CD14-positive monocyte (primary cell): ENCODE results near the gene ENTPD2. TPM values are rescaled to one million over a fixed set of nuclear protein-coding genes. Genes with fewer than 3 reads are reported as not detected.
A peak's percentile ranks its signal among the peaks of the same experiment; 100 is the strongest.
"Not testable (repeated sequence)": the region's sequence is repeated elsewhere in the genome, so short reads cannot be mapped to it uniquely, and the experiment has no call there.

Experiments
- DNase-seq, 3 donors: peaks; one replicate each; pipeline ENCODE4 v3.0.0-alpha.2; 2011 to 2022
- H2AFZ ChIP-seq: 2 replicates; pipeline ENCODE4 v1.6.0; 2012; ENCODE audit warnings: mild to moderate bottlenecking, low read depth, low read length, inconsistent platforms; ENCODE audit not compliant: insufficient read depth, poor library complexity, severe bottlenecking
- H3K27ac ChIP-seq, 2 donors: 1 replicate in 1 of 2; 2 replicates in 1 of 2; pipeline ENCODE4 v1.5.1; 2012 to 2013; ENCODE audit warnings: low read length in 2 of 2, control low read depth in 1 of 2, inconsistent platforms in 1 of 2, low read depth in 1 of 2, mild to moderate bottlenecking in 1 of 2
- H3K27me3 ChIP-seq, 2 donors: one replicate each; pipeline versions ENCODE4 v1.6.0 to v1.6.1; 2011 to 2013; ENCODE audit warnings: low read length in 2 of 2; ENCODE audit not compliant: control insufficient read depth in 2 of 2, insufficient read depth in 2 of 2
- H3K36me3 ChIP-seq, 2 donors: replicated peaks in 1 of 2; 1 replicate in 1 of 2; 2 replicates in 1 of 2; pipeline versions ENCODE4 v1.5.1 to v1.6.1; 2012 to 2013; ENCODE audit warnings: low read length in 2 of 2, control low read depth in 1 of 2, inconsistent platforms in 1 of 2, mild to moderate bottlenecking in 1 of 2; ENCODE audit not compliant: insufficient read depth in 2 of 2, control insufficient read depth in 1 of 2
- H3K4me1 ChIP-seq, 2 donors: 1 replicate in 1 of 2; 2 replicates in 1 of 2; pipeline versions ENCODE4 v1.5.1 to v1.6.1; 2012 to 2013; ENCODE audit warnings: low read length in 2 of 2, control low read depth in 1 of 2, inconsistent platforms in 1 of 2, mild to moderate bottlenecking in 1 of 2, moderate library complexity in 1 of 2; ENCODE audit not compliant: insufficient read depth in 2 of 2, control insufficient read depth in 1 of 2
- H3K4me2 ChIP-seq: replicated peaks from 2 replicates; pipeline ENCODE3; 2012; ENCODE audit warnings: low read length, moderate library complexity, mild to moderate bottlenecking; ENCODE audit not compliant: poor library complexity, severe bottlenecking; ENCODE audit errors: extremely low read depth
- H3K4me3 ChIP-seq, 3 experiments: fragments of 200-600 bp in 1 of 3; sonication (generic) in 1 of 3; replicated peaks in 1 of 3; 1 replicate in 2 of 3; 2 replicates in 1 of 3; pipeline ENCODE4 v1.5.1; 2011 to 2013; ENCODE audit warnings: low read length in 3 of 3, mild to moderate bottlenecking in 3 of 3, control low read depth in 2 of 3, low read depth in 2 of 3, inconsistent platforms in 1 of 3, moderate library complexity in 1 of 3
- H3K79me2 ChIP-seq: 2 replicates; pipeline ENCODE4 v1.6.0; 2012; ENCODE audit warnings: mild to moderate bottlenecking, control low read depth, inconsistent platforms, low read length, moderate library complexity; ENCODE audit not compliant: insufficient read depth
- H3K9ac ChIP-seq: 2 replicates; pipeline ENCODE4 v1.6.0; 2017; ENCODE audit warnings: low read length, mild to moderate bottlenecking; ENCODE audit not compliant: insufficient read depth, poor library complexity, severe bottlenecking
- H3K9me3 ChIP-seq, 2 donors: replicated peaks in 1 of 2; 1 replicate in 1 of 2; 2 replicates in 1 of 2; pipeline versions ENCODE4 v1.5.1 to v1.6.1; 2012 to 2013; ENCODE audit warnings: low read length in 2 of 2, control low read depth in 1 of 2; ENCODE audit not compliant: control insufficient read depth in 1 of 2, insufficient read depth in 1 of 2
- H4K20me1 ChIP-seq: 2 replicates; pipeline ENCODE4 v1.6.0; 2012; ENCODE audit warnings: mild to moderate bottlenecking, low read length, control low read depth, moderate library complexity; ENCODE audit not compliant: insufficient read depth
- H3K27ac Mint-ChIP-seq, 7 donors: one replicate each; pipeline ENCODE4 v1.8.0; 2020; ENCODE audit warnings: mild to moderate bottlenecking in 7 of 7, mixed read lengths in 7 of 7, moderate library complexity in 6 of 7, inconsistent platforms in 2 of 7
- H3K27me3 Mint-ChIP-seq, 3 donors: one replicate each; pipeline ENCODE4 v1.8.0; 2021 to 2022; ENCODE audit warnings: low read depth in 3 of 3, mild to moderate bottlenecking in 3 of 3, mixed read lengths in 3 of 3, moderate library complexity in 3 of 3, inconsistent platforms in 1 of 3
- H3K36me3 Mint-ChIP-seq, 2 donors: one replicate each; pipeline ENCODE4 v1.8.0; 2020; ENCODE audit warnings: mixed read lengths in 2 of 2, inconsistent platforms in 1 of 2, mild to moderate bottlenecking in 1 of 2
- H3K4me1 Mint-ChIP-seq: one replicate; pipeline ENCODE4 v1.8.0; 2020; ENCODE audit warnings: mild to moderate bottlenecking, mixed read lengths
- H3K4me3 Mint-ChIP-seq, 2 donors: one replicate each; pipeline ENCODE4 v1.8.0; 2020; ENCODE audit warnings: mild to moderate bottlenecking in 2 of 2, mixed read lengths in 2 of 2, moderate library complexity in 1 of 2
- H3K9me3 Mint-ChIP-seq, 7 donors: one replicate each; pipeline ENCODE4 v1.8.0; 2020 to 2022; ENCODE audit warnings: mixed read lengths in 7 of 7, mild to moderate bottlenecking in 6 of 7, moderate library complexity in 6 of 7, inconsistent platforms in 2 of 7
- CTCF ChIP-seq: fragments of 200-600 bp; IDR thresholded peaks from one replicate; pipeline ENCODE4 v1.8.0; 2022; ENCODE audit warnings: antibody characterized with exemption, mild to moderate bottlenecking
- WGBS: methylation state at CpG from one replicate; pipeline ENCODE4 v1.1.5; 2013; ENCODE audit warnings: missing lambda C conversion rate; ENCODE audit not compliant: insufficient coverage; 5-methylcytosine and 5-hydroxymethylcytosine counted together
- intact Hi-C, 2 donors: fragments of 100-400 bp; cut with micrococcal nuclease; formaldehyde crosslinking; loops; one replicate each; pipeline versions ENCODE4 v1.15.0 to v1.15.1; 2023
- polyA plus RNA-seq, 3 donors: library from polyadenylated mRNA; depleted of rRNA in 1 of 3; unstranded in 2 of 3; stranded (reverse) in 1 of 3; fragments of 300-500 nt in 2 of 3; fragments of >200 nt in 1 of 3; fragmentation: Illumina TruSeq in 2 of 3; gene quantifications; 1 replicate in 2 of 3; 2 replicates in 1 of 3; pipeline ENCODE4 v1.2.3, GENCODE V29; 2012 to 2021

The ENTPD2 gene
- polyA plus RNA-seq, 3 donors, result not detected

- Histone ChIP-seq H3K9ac (peak overlapping the region; percentile 1), H3K27ac (peak overlapping the region; percentile 71 to 83), H3K27me3 (no peaks in the 10 kb centered on the region), H3K36me3 (peaks cover 15 to 22% of the 10 kb centered on the region in 2 donors), H4K20me1 (peaks cover 52% of the 10 kb centered on the region), H3K4me2 (peak overlapping the region; percentile 98), H3K9me3 (no peaks in the 10 kb centered on the region), H3K4me1 (peaks cover 47 to 59% of the 10 kb centered on the region in 2 donors), H2AFZ (peak overlapping the region; percentile 29), H3K79me2 (peaks cover 60% of the 10 kb centered on the region), H3K4me3 (peak overlapping the region; percentile 0 to 74 (median 29))
- peak; percentile 90 for TF ChIP-seq CTCF
- Mint-ChIP-seq H3K4me1 (peaks cover 38% of the 10 kb centered on the region), H3K4me3 (peak overlapping the region; percentile 78 to 89), H3K9me3 (no peaks in the 10 kb centered on the region), H3K27me3 (no peaks in the 10 kb centered on the region), H3K36me3 (peaks cover 5 to 30% of the 10 kb centered on the region in 2 donors), H3K27ac (peak overlapping the region; percentile 86 to 92 (median 90))
- WGBS, result 0% methylated on average over 14 of the region's 24 CpGs
- intact Hi-C loops, result loop anchor here (1.0 to 10.0 kb wide), 7 partner anchors 32 to 248 kb away; partner anchors contain the start of genes AJM1 (in 1 of the 2), C8G (in 1 of the 2), CLIC3 (in 1 of the 2) and FBXW5 (in 1 of the 2)
- peak; percentile 78 to 84 (median 84) for DNase-seq
Measured at GRCh38 chr9:137034709-137035506, 19.0 kb downstream of the ENTPD2 start.

GRCh38 chr9:137034039-137034708 lies 19.7 kb downstream of the ENTPD2 start:
- no peaks in the 10 kb centered on the region for H3K27me3 ChIP-seq
- H3K27ac ChIP-seq, result peak overlapping the region; percentile 83 to 92
- peaks cover 48% of the 10 kb centered on the region for H4K20me1 ChIP-seq
- peaks cover 54 to 67% of the 10 kb centered on the region in 2 donors for H3K4me1 ChIP-seq
- peak overlapping the region; percentile 98 for H3K4me2 ChIP-seq
- intact Hi-C loops, result loop anchor here (1.0 to 10.0 kb wide), 7 partner anchors 33 to 247 kb away; partner anchors contain the start of genes AJM1 (in 1 of the 2), C8G (in 1 of the 2), CLIC3 (in 1 of the 2) and FBXW5 (in 1 of the 2)
- H3K4me3 Mint-ChIP-seq, result peak overlapping the region; percentile 87 to 93
- peak overlapping the region; percentile 86 to 94 (median 92) for H3K27ac Mint-ChIP-seq
- H3K9me3 ChIP-seq, result no peaks in the 10 kb centered on the region
- peak overlapping the region; percentile 77 for H3K9ac ChIP-seq
- H3K27me3 Mint-ChIP-seq, result no peaks in the 10 kb centered on the region
- H3K79me2 ChIP-seq, result peaks cover 67% of the 10 kb centered on the region
- no peak for TF ChIP-seq CTCF
- H3K9me3 Mint-ChIP-seq, result no peaks in the 10 kb centered on the region
- H2AFZ ChIP-seq, result peak overlapping the region; percentile 29
- WGBS, result 0% methylated on average over 8 of the region's 15 CpGs
- H3K4me1 Mint-ChIP-seq, result peaks cover 45% of the 10 kb centered on the region
- H3K36me3 Mint-ChIP-seq, result peaks cover 5 to 30% of the 10 kb centered on the region in 2 donors
- peak; percentile 44 to 65 (median 60) for DNase-seq
- peak overlapping the region; percentile 47 to 88 (median 68) for H3K4me3 ChIP-seq
- H3K36me3 ChIP-seq, result peaks cover 15 to 22% of the 10 kb centered on the region in 2 donors

GRCh38 chr9:137033481-137033880 lies 20.4 kb downstream of the ENTPD2 start:
- not testable (repeated sequence) for H3K9me3 ChIP-seq, H2AFZ ChIP-seq, H3K27me3 ChIP-seq, H3K9me3 Mint-ChIP-seq, H3K27me3 Mint-ChIP-seq, DNase-seq
- peak overlapping the region; percentile 86 to 94 (median 92) for H3K27ac Mint-ChIP-seq
- Histone ChIP-seq H3K27ac (peak overlapping the region; percentile 83 to 92), H3K79me2 (peaks cover 73% of the 10 kb centered on the region), H3K36me3 (peaks cover 15 to 22% of the 10 kb centered on the region in 2 donors), H3K9ac (peak overlapping the region; percentile 77), H3K4me1 (peaks cover 61 to 74% of the 10 kb centered on the region in 2 donors), H3K4me2 (peak overlapping the region; percentile 98), H4K20me1 (peaks cover 48% of the 10 kb centered on the region), H3K4me3 (peak overlapping the region; percentile 47 to 88 (median 68))
- peak overlapping the region; percentile 87 to 93 for H3K4me3 Mint-ChIP-seq
- H3K4me1 Mint-ChIP-seq, result peaks cover 52% of the 10 kb centered on the region
- WGBS, result no CpG with 5 or more reads among the region's 5 CpGs
- H3K36me3 Mint-ChIP-seq, result peaks cover 3 to 25% of the 10 kb centered on the region in 2 donors
- intact Hi-C loops, result loop anchor here (5.0 to 10.0 kb wide), 6 partner anchors 34 to 246 kb away; partner anchors contain the start of genes AJM1 (in 1 of the 2), C8G (in 1 of the 2), CLIC3 (in 1 of the 2) and FBXW5 (in 1 of the 2)
